ENCODE measurements around the gene THBS2.

Gene THBS2

DNA sequence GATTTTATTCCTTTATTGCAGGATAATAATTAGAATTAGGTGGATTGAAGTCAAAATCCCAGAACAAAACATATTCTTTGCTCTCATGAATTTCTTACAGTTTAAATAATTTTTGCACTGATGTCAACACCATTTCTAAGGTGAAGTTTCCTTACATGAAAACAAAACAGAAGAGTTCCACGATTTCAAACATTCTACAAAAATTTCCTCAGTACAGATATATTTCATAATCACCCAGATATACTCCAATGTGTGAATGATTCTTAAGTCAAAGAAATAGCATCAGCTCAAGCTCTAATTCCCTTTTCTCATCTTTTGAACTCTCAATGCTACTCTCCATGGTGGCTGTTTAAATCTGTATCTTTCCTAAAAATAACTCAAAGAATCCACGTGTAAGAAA, 39.5 kb upstream of the THBS2 start:
- Histone ChIP-seq H3K4me2 (ENCODE audit: low read length) (no peak overlapping the region), H3K4me1 (ENCODE audit: insufficient read depth, low read length, severe bottlenecking) (no peaks in the 10 kb centered on the region), H3K79me2 (ENCODE audit: insufficient read depth, low read length) (no peaks in the 10 kb centered on the region), H3K9ac (ENCODE audit: low read length) (no peak overlapping the region), H3K36me3 (ENCODE audit: insufficient read depth, low read length) (no peaks in the 10 kb centered on the region), H3F3A (ENCODE audit: insufficient read depth, low read length) (no peaks in the 10 kb centered on the region), H4K20me1 (ENCODE audit: insufficient read depth, low read length) (no peaks in the 10 kb centered on the region), H2AFZ (ENCODE audit: low read length) (no peak overlapping the region), H3K4me3 (ENCODE audit: low read depth, low read length, poor library complexity, severe bottlenecking) (no peak overlapping the region), H3K9me3 (ENCODE audit: low read length) (no peaks in the 10 kb centered on the region), H3K9me2 (ENCODE audit: low read depth, low read length) (no peaks in the 10 kb centered on the region), H3K27ac (ENCODE audit: low read depth, low read length, poor library complexity, severe bottlenecking) (no peak overlapping the region), H3K27me3 (ENCODE audit: insufficient read depth, low read length) (no peaks in the 10 kb centered on the region)
- TF ChIP-seq, protein P1, sequence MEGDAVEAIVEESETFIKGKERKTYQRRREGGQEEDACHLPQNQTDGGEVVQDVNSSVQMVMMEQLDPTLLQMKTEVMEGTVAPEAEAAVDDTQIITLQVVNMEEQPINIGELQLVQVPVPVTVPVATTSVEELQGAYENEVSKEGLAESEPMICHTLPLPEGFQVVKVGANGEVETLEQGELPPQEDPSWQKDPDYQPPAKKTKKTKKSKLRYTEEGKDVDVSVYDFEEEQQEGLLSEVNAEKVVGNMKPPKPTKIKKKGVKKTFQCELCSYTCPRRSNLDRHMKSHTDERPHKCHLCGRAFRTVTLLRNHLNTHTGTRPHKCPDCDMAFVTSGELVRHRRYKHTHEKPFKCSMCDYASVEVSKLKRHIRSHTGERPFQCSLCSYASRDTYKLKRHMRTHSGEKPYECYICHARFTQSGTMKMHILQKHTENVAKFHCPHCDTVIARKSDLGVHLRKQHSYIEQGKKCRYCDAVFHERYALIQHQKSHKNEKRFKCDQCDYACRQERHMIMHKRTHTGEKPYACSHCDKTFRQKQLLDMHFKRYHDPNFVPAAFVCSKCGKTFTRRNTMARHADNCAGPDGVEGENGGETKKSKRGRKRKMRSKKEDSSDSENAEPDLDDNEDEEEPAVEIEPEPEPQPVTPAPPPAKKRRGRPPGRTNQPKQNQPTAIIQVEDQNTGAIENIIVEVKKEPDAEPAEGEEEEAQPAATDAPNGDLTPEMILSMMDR (IDR thresholded peaks at IDR 0.05; ENCODE audit: low read length): no peak
- no peak for TF ChIP-seq EZH2 (IDR thresholded peaks at IDR 0.05; ENCODE audit: borderline replicate concordance, low read length)

DNA sequence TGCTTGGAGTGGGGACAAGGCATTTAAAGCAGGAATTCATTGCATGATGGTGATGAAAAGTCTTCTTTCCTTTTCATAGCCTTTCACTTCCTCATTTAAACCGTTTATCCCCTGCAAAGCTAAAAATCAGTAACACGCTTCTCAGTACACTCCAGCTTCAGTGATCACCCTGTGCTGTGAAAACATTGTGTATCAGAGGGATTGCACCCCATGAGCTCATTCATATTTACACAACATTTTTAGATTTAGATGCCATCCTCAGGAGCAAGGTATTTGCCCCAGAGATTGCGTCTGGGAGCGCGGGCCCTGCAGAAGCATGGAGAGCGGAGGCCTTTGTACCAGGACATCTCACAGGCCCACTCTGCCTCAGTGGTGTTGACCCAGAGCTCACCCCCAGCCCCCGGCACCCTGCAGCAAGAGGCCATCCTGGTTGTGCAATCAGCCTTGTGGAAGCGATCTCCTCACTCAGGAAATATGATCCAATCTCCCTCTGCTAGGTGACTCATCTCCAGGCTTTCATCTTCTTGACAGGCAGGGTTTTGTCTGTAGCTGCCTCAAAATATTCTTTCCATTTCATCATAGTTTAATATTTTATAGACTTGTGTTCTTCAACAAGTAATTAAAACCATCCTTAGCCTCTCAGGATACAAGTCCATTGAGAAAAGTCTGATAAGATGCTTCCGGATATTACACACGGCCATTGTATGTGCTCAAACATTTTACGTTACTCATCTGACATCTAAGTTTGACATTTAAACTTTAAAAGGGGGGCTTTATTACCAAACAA, 38.9 kb upstream of the THBS2 start:
- H3K27ac ChIP-seq (ENCODE audit: low read depth, low read length, poor library complexity, severe bottlenecking): no peak overlapping the region
- H3K36me3 ChIP-seq (ENCODE audit: insufficient read depth, low read length): no peaks in the 10 kb centered on the region
- no peak overlapping the region for H2AFZ ChIP-seq (ENCODE audit: low read length)
- H3K79me2 ChIP-seq (ENCODE audit: insufficient read depth, low read length): no peaks in the 10 kb centered on the region
- H3K9ac ChIP-seq (ENCODE audit: low read length): no peak overlapping the region
- no peak overlapping the region for H3K4me2 ChIP-seq (ENCODE audit: low read length)
- H3K4me3 ChIP-seq (ENCODE audit: low read depth, low read length, poor library complexity, severe bottlenecking): no peak overlapping the region
- H3K9me2 ChIP-seq (ENCODE audit: low read depth, low read length): no peaks in the 10 kb centered on the region
- no peaks in the 10 kb centered on the region for H3K27me3 ChIP-seq (ENCODE audit: insufficient read depth, low read length)
- TF ChIP-seq, protein P1 (IDR thresholded peaks at IDR 0.05; ENCODE audit: low read length): no peak
- TF ChIP-seq EZH2 (IDR thresholded peaks at IDR 0.05; ENCODE audit: borderline replicate concordance, low read length): no peak
- H3K9me3 ChIP-seq (ENCODE audit: low read length): no peaks in the 10 kb centered on the region
- no peaks in the 10 kb centered on the region for H3F3A ChIP-seq (ENCODE audit: insufficient read depth, low read length)
- no peaks in the 10 kb centered on the region for H4K20me1 ChIP-seq (ENCODE audit: insufficient read depth, low read length)
- no peaks in the 10 kb centered on the region for H3K4me1 ChIP-seq (ENCODE audit: insufficient read depth, low read length, severe bottlenecking)

DNA sequence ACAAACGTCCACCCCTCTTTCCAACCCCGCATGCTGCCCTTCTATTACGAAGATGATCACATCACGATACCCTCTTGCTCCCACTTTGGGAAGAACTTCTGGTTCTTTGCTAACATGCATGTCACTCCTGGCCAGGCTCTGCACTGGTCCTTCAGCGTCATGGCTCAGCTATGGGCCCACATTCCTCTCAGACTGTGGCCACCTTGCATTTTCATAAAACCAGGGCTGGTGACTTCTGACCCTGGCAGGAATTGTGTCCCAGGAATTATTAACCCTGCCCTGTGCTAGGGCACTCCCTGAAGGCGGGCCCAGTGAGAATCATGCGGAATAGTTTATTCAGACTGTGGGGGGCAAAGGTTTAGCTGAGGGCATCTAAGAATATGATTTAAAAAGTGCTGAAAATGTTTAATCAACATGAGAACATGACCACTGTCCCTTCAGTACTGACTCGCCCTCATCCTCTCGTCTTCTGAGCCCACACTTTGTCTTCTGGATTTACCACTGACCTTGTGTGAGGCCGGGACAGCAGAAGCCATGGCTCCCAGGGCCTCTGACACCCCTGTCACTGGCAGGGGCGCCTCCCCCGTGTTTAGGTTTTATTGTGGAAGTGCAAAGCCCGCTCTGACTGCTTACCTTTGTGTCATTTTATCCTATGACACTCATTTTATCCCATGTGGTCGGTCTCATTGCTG, 38.1 kb upstream of the THBS2 start:
- H3F3A ChIP-seq (ENCODE audit: insufficient read depth, low read length): no peaks in the 10 kb centered on the region
- H3K36me3 ChIP-seq (ENCODE audit: insufficient read depth, low read length): no peaks in the 10 kb centered on the region
- no peak overlapping the region for H3K27ac ChIP-seq (ENCODE audit: low read depth, low read length, poor library complexity, severe bottlenecking)
- H3K4me1 ChIP-seq (ENCODE audit: insufficient read depth, low read length, severe bottlenecking): no peaks in the 10 kb centered on the region
- no peaks in the 10 kb centered on the region for H4K20me1 ChIP-seq (ENCODE audit: insufficient read depth, low read length)
- H3K4me3 ChIP-seq (ENCODE audit: low read depth, low read length, poor library complexity, severe bottlenecking): no peak overlapping the region
- H3K9ac ChIP-seq (ENCODE audit: low read length): no peak overlapping the region
- H3K4me2 ChIP-seq (ENCODE audit: low read length): no peak overlapping the region
- no peaks in the 10 kb centered on the region for H3K79me2 ChIP-seq (ENCODE audit: insufficient read depth, low read length)
- no peak overlapping the region for H2AFZ ChIP-seq (ENCODE audit: low read length)
- no peak for TF ChIP-seq EZH2 (IDR thresholded peaks at IDR 0.05; ENCODE audit: borderline replicate concordance, low read length)
- TF ChIP-seq, protein P1 (IDR thresholded peaks at IDR 0.05; ENCODE audit: low read length): no peak
- H3K9me3 ChIP-seq (ENCODE audit: low read length): no peaks in the 10 kb centered on the region
- no peaks in the 10 kb centered on the region for H3K9me2 ChIP-seq (ENCODE audit: low read depth, low read length)
- H3K27me3 ChIP-seq (ENCODE audit: insufficient read depth, low read length): no peaks in the 10 kb centered on the region

All from OCI-LY1 (cell line).